ENCODE measurements around the gene EPO. TPM values are rescaled to one million over a fixed set of nuclear protein-coding genes. Genes with fewer than 3 reads are reported as not detected.
"Not testable (repeated sequence)": the region's sequence is repeated elsewhere in the genome, so short reads cannot be mapped to it uniquely, and the experiment has no call there.

The EPO gene
- total RNA-seq, 1 donor from 2014 or later = not detected

GRCh38 chr7:100693312-100694097 lies 26.8 kb upstream of the EPO start:
- Histone ChIP-seq H3K27me3 (ENCODE audit: low read depth) (no peaks in the 10 kb centered on the region), H3K4me1 (peaks cover 36% of the 10 kb centered on the region), H3K9me3 (no peaks in the 10 kb centered on the region), H3K36me3 (peaks cover 7% of the 10 kb centered on the region), H3K27ac (peak overlapping the region; percentile 74), H3K4me3 (peak overlapping the region; percentile 80)
- ATAC-seq (peak; percentile 6 to 29), DNase-seq (peak; percentile 50)
- TF ChIP-seq CTCF (IDR thresholded peaks at IDR 0.05) = no peak
- intact Hi-C loops (cut with DNase I) = loop anchor here (10.0 kb wide), 1 partner anchor 129 kb away; no protein-coding TSS in a partner anchor

- H3K27me3 ChIP-seq (ENCODE audit: low read depth) = no peaks in the 10 kb centered on the region
- H3K27ac ChIP-seq = peak within 1 kb of the TSS; percentile 74
- intact Hi-C loops (cut with DNase I) = loop anchor here (10.0 kb wide), 1 partner anchor 129 kb away; no protein-coding TSS in a partner anchor
- H3K4me1 ChIP-seq = peaks cover 34% of the 10 kb centered on the region
- H3K9me3 ChIP-seq = no peaks in the 10 kb centered on the region
- DNase-seq = peak; percentile 88
- no peaks in the 10 kb centered on the region for H3K36me3 ChIP-seq
- peak; percentile 66 to 73 for ATAC-seq
- H3K4me3 ChIP-seq = peak within 1 kb of the TSS; percentile 80
- TF ChIP-seq CTCF (IDR thresholded peaks at IDR 0.05) = no peak
Observed at GRCh38 chr7:100694098-100694745, 26.0 kb upstream of the EPO start, which contains the start of gene GIGYF1. GIGYF1 (minus strand) TSS chr7:100694250; CDS start chr7:100688238, 6,012 bp downstream.

- H3K9me3 ChIP-seq = no peaks in the 10 kb centered on the region
- intact Hi-C loops (cut with DNase I) = loop anchor here (10.0 kb wide), 1 partner anchor 131 kb away; no protein-coding TSS in a partner anchor
- peaks cover 25% of the 10 kb centered on the region for H3K4me1 ChIP-seq
- no peak overlapping the region for H3K4me3 ChIP-seq
- no peaks in the 10 kb centered on the region for H3K36me3 ChIP-seq
- no peak for DNase-seq
- no peak for TF ChIP-seq CTCF (IDR thresholded peaks at IDR 0.05)
- ATAC-seq = no peak
- no peak overlapping the region for H3K27ac ChIP-seq
- H3K27me3 ChIP-seq (ENCODE audit: low read depth) = no peaks in the 10 kb centered on the region
Observed at GRCh38 chr7:100696123-100696521, 24.1 kb upstream of the EPO start.

GRCh38 chr7:100699018-100699417 lies 21.2 kb upstream of the EPO start:
- Histone ChIP-seq H3K4me3 (no peak overlapping the region), H3K27me3 (ENCODE audit: low read depth) (no peaks in the 10 kb centered on the region), H3K27ac (no peak overlapping the region), H3K36me3 (no peaks in the 10 kb centered on the region), H3K4me1 (peaks cover 4% of the 10 kb centered on the region), H3K9me3 (no peaks in the 10 kb centered on the region)
- ATAC-seq (no peak), DNase-seq (no peak)
- TF ChIP-seq CTCF (IDR thresholded peaks at IDR 0.05) = no peak
- intact Hi-C loops (cut with DNase I) = loop anchor here (10.0 kb wide), 1 partner anchor 134 kb away; no protein-coding TSS in a partner anchor

- H3K9me3 ChIP-seq; intact Hi-C loops (cut with DNase I); H3K27ac ChIP-seq; H3K4me1 ChIP-seq; ATAC-seq; DNase-seq; H3K27me3 ChIP-seq (ENCODE audit: low read depth); H3K4me3 ChIP-seq; H3K36me3 ChIP-seq: not testable (repeated sequence)
Observed at GRCh38 chr7:100701089-100701488, 19.2 kb upstream of the EPO start.

Measured in lower lobe of right lung (tissue), 2 donors.